GM12878 (cell line): Measurements from ENCODE around the gene MAN2A1. TPM values are rescaled to one million over a fixed set of nuclear protein-coding genes. Genes with fewer than 3 reads are reported as not detected.

Experiments
- ATAC-seq: fragments of 200-7000 bp; cut with Tn5 transposase; 3 replicates; pipeline ENCODE4 v1.9.1; 2020; ENCODE audit warnings: mild to moderate bottlenecking, moderate library complexity
- BruUV-seq: library from RNA; stranded (reverse); fragments of 400-500 nt; replicated peaks from 2 replicates; lab custom pipeline; 2021; lab: Mats Ljungman, UMichigan
- CTCF ChIA-PET: fragments of 300-600 bp; sonication (Branson Sonifier 250); formaldehyde crosslinking; extraction: SDS; loops from one replicate; lab custom pipeline; 2021; ENCODE audit warnings: inconsistent platforms; lab: Yijun Ruan, JAX
- POLR2A ChIA-PET: fragments of 350-600 bp; formaldehyde crosslinking; extraction: SDS; loops from one replicate; lab custom pipeline; 2021; ENCODE audit warnings: inconsistent platforms; lab: Charles Lee
- RAD21 ChIA-PET: fragments of 300-600 bp; sonication (Branson Sonifier 250); formaldehyde crosslinking; loops from one replicate; lab custom pipeline; 2023; ENCODE audit warnings: antibody characterized with exemption; ENCODE audit not compliant: unreplicated experiment; lab: Charles Lee
- SMC1A ChIA-PET: fragments of 300-600 bp; sonication (Branson Sonifier 250); formaldehyde crosslinking; loops from one replicate; lab custom pipeline; 2023; ENCODE audit not compliant: unreplicated experiment, uncharacterized antibody; lab: Charles Lee
- DNase-seq: peaks from one replicate; pipeline ENCODE4 v3.0.0-alpha.2; 2011; ENCODE audit warnings: low read depth, low spot score
- FAIRE-seq: peaks from 3 replicates; lab custom pipeline; 2011; peaks lifted over from hg19 to GRCh38; lab: Jason Lieb, UNC
- H2AFZ ChIP-seq: 2 replicates; pipeline ENCODE4 v1.6.0; 2011; ENCODE audit warnings: low read depth, low read length, control low read depth; ENCODE audit not compliant: control insufficient read depth
- H3K27ac ChIP-seq: 2 replicates; pipeline ENCODE4 v1.5.1; 2011; ENCODE audit warnings: control low read depth; ENCODE audit not compliant: control insufficient read depth, insufficient read depth
- H3K27me3 ChIP-seq, 2 experiments: replicated peaks in 1 of 2; 2 replicates each; pipeline versions ENCODE4 v1.6.0 to v1.6.1; 2011; ENCODE audit warnings: low read length in 1 of 2; ENCODE audit not compliant: control insufficient read depth in 2 of 2, insufficient read depth in 2 of 2
- H3K36me3 ChIP-seq, 2 experiments: 2 replicates each; pipeline ENCODE4 v1.5.1; 2011; ENCODE audit warnings: low read length in 1 of 2; ENCODE audit not compliant: control insufficient read depth in 2 of 2, insufficient read depth in 2 of 2
- H3K4me1 ChIP-seq: 2 replicates; pipeline ENCODE4 v1.6.1; 2011; ENCODE audit warnings: mild to moderate bottlenecking, low read length, moderate library complexity, mixed read lengths; ENCODE audit not compliant: control insufficient read depth, insufficient read depth
- H3K4me2 ChIP-seq: 2 replicates; pipeline ENCODE4 v1.6.0; 2011; ENCODE audit warnings: control low read depth; ENCODE audit not compliant: control insufficient read depth, insufficient read depth
- H3K4me3 ChIP-seq: fragments of 200-600 bp; sonication (generic); 2 replicates; pipeline ENCODE4 v1.5.1; 2016
- H3K79me2 ChIP-seq: 2 replicates; pipeline ENCODE4 v1.6.0; 2011; ENCODE audit warnings: low read length; ENCODE audit not compliant: control insufficient read depth, insufficient read depth
- H3K9ac ChIP-seq: 2 replicates; pipeline ENCODE4 v1.8.0; 2011; ENCODE audit warnings: low read length, control low read depth, mixed read lengths; ENCODE audit not compliant: control insufficient read depth, insufficient read depth
- H3K9me3 ChIP-seq: replicated peaks from 3 replicates; pipeline ENCODE4 v1.5.1; 2011; ENCODE audit warnings: mild to moderate bottlenecking, low read length; ENCODE audit not compliant: control insufficient read depth, insufficient read depth
- H4K20me1 ChIP-seq: 2 replicates; pipeline ENCODE4 v1.6.0; 2011; ENCODE audit not compliant: control insufficient read depth, insufficient read depth
- ASH2L ChIP-seq: fragments of 300-600, 200-600 bp; sonication (generic); IDR thresholded peaks from 2 replicates; pipeline ENCODE4 v1.6.1; 2017; ENCODE audit warnings: low read depth, mild to moderate bottlenecking, borderline replicate concordance
- DPF2 ChIP-seq: fragments of 450-650 bp; IDR thresholded peaks from 2 replicates; pipeline ENCODE4 v1.6.1; 2017; ENCODE audit warnings: mild to moderate bottlenecking
- EED ChIP-seq: sonication (generic); IDR thresholded peaks from 2 replicates; pipeline ENCODE4 v1.6.1; 2016; ENCODE audit warnings: antibody characterized with exemption, low read depth
- NR2F1 ChIP-seq: fragments of 450-650 bp; conservative IDR thresholded peaks from 2 replicates; pipeline ENCODE4 v1.6.1; 2017; ENCODE audit warnings: mild to moderate bottlenecking
- NRF1 ChIP-seq: conservative IDR thresholded peaks from 2 replicates; pipeline ENCODE4 v1.6.1; 2011; ENCODE audit warnings: mild to moderate bottlenecking, low read depth, low read length, improper control_type of control experiment
- SREBF2 ChIP-seq: IDR thresholded peaks from 2 replicates; pipeline ENCODE4 v1.6.1; 2012; ENCODE audit warnings: mild to moderate bottlenecking, low read length
- ZBTB33 ChIP-seq: fragments of 450-650 bp; IDR thresholded peaks from 2 replicates; pipeline ENCODE4 v1.6.1; 2017; ENCODE audit warnings: mild to moderate bottlenecking
- in situ Hi-C: fragments of 300-500 bp; cut with MboI; formaldehyde crosslinking; loops from 9 replicates; pipeline ENCODE4 v1.14.3; 2018; ENCODE audit warnings: mixed read lengths
- intact Hi-C: fragments of 100-400 bp; cut with micrococcal nuclease; formaldehyde crosslinking; loops from one replicate; pipeline ENCODE4 v1.14.2; 2022; ENCODE audit not compliant: unreplicated experiment
- polyA plus RNA-seq, 11 experiments: library from polyadenylated mRNA; depleted of rRNA in 4 of 11; unstranded in 6 of 11; stranded (reverse) in 5 of 11; fragments of >200 nt; fragmentation: Nextera tagmentation in 4 of 11; fragmentation: Illumina TruSeq in 1 of 11; extraction: Ambion mirVana in 4 of 11; extraction: Trizol in 1 of 11; gene quantifications; 1 replicate in 1 of 11; 2 replicates in 10 of 11; pipeline versions ENCODE4 v1.2.1 to v1.2.3, GENCODE V29; 2011 to 2016; ENCODE audit warnings: inconsistent platforms in 2 of 11, missing spikeins in 2 of 11, low read depth in 1 of 11
- total RNA-seq, 4 experiments: library from RNA; depleted of rRNA in 3 of 4; stranded (reverse); fragments of >200 nt in 3 of 4; fragmentation: Illumina TruSeq in 1 of 4; extraction: Trizol in 1 of 4; gene quantifications; 2 replicates each; pipeline versions ENCODE4 v1.2.1 to v1.2.3, GENCODE V29; 2013 to 2021
- TF ChIP-seq, protein P1 (sequence below): IDR thresholded peaks from 2 replicates; pipeline ENCODE4 v1.6.1; 2011; ENCODE audit warnings: borderline replicate concordance, low read depth, mild to moderate bottlenecking, moderate library complexity, low read length; ENCODE audit not compliant: insufficient read depth, poor library complexity, severe bottlenecking
- TF ChIP-seq, protein P2 (sequence below): fragments of 450-650 bp; IDR thresholded peaks from 2 replicates; pipeline ENCODE4 v1.6.1; 2016; ENCODE audit warnings: mild to moderate bottlenecking

MAN2A1 gene
- total and polyA plus RNA-seq, 10 of the 15 experiments (the other 5 are each of a cell fraction or from before 2014, with no cell fraction given): 4.2 to 27.9 (median 10.5) TPM

DNA sequence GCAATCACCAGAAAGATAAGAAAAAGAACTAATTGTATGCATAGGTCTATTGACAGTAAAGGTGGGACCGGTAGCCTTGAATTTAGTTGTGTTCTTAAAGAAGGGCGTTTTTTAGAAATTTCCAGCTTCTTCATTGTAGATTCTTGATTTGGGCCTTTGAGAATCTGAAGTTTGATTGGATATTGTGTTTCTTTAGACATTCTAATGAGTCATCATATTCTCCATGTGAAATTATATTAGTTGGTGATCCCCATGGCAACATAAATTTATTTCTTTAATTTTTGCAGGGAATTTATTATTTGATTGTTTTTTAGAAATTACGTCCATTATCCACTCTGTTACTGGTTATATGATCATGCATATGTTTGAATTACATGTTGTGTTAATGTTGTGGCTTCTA, 63.6 kb downstream of the MAN2A1 start (continued):
- no peak for TF ChIP-seq ZBTB33
- TF ChIP-seq EED: no peak
- no peak for TF ChIP-seq ASH2L
- TF ChIP-seq, protein P1, sequence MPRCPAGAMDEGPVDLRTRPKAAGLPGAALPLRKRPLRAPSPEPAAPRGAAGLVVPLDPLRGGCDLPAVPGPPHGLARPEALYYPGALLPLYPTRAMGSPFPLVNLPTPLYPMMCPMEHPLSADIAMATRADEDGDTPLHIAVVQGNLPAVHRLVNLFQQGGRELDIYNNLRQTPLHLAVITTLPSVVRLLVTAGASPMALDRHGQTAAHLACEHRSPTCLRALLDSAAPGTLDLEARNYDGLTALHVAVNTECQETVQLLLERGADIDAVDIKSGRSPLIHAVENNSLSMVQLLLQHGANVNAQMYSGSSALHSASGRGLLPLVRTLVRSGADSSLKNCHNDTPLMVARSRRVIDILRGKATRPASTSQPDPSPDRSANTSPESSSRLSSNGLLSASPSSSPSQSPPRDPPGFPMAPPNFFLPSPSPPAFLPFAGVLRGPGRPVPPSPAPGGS: no peak
- no peak for TF ChIP-seq SREBF2

DNA sequence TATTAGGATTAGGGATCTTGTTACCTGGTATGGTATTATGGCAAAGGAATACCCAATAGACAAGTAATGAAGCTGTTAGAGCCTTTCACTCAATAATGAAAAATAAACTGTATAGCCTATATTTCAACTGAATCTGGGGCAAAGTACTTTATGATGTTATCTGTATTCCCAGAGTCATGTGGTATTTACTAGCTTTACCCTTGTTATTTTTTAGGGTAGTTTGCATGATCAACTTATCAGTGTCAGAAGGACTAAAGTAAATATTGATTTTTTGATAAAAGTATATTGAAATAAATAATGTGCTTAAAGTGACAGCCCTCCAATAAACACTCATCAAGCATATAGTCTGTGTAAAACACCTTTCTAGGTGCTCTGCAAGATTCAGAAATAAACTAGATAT, 64.6 kb downstream of the MAN2A1 start:
- peaks cover 0 to 3% of the 10 kb centered on the region in 2 experiments; a peak in 3 of 4 replicates for H3K36me3 ChIP-seq
- in situ Hi-C loops: no loop called here
- FAIRE-seq: no peak
- TF ChIP-seq NRF1 (no peak), NR2F1 (no peak), ASH2L (no peak), DPF2 (no peak)
- TF ChIP-seq, protein P2, sequence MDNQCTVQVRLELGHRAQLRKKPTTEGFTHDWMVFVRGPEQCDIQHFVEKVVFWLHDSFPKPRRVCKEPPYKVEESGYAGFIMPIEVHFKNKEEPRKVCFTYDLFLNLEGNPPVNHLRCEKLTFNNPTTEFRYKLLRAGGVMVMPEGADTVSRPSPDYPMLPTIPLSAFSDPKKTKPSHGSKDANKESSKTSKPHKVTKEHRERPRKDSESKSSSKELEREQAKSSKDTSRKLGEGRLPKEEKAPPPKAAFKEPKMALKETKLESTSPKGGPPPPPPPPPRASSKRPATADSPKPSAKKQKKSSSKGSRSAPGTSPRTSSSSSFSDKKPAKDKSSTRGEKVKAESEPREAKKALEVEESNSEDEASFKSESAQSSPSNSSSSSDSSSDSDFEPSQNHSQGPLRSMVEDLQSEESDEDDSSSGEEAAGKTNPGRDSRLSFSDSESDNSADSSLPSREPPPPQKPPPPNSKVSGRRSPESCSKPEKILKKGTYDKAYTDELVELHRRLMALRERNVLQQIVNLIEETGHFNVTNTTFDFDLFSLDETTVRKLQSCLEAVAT: no peak
- no peak overlapping the region for H3K4me2 ChIP-seq
- no peaks in the 10 kb centered on the region for H4K20me1 ChIP-seq
- no peaks in the 10 kb centered on the region for H3K27me3 ChIP-seq
- H3K27ac ChIP-seq: no peak overlapping the region
- BruUV-seq: no TSS peak
- DNase-seq: no peak
- no peak overlapping the region for H2AFZ ChIP-seq
- H3K4me1 ChIP-seq: no peaks in the 10 kb centered on the region
- no peaks in the 10 kb centered on the region for H3K79me2 ChIP-seq
- H3K9ac ChIP-seq: no peak overlapping the region
- H3K4me3 ChIP-seq: no peak overlapping the region
- SMC1A ChIA-PET: interaction anchor here (0.8 kb wide), 1 partner anchor 9 kb away, joined by 3 read pairs; no protein-coding TSS in a partner anchor
- POLR2A ChIA-PET: no interaction called here
- ATAC-seq: no peak
- no peaks in the 10 kb centered on the region for H3K9me3 ChIP-seq
- RAD21 ChIA-PET: no interaction called here
- CTCF ChIA-PET: interaction anchor here (1.4 kb wide), 1 partner anchor 62 kb away, joined by 3 read pairs; no protein-coding TSS in a partner anchor
- intact Hi-C loops: no loop called here
